ENCODE results near the gene PIGR. TPM values are rescaled to one million over a fixed set of nuclear protein-coding genes. Genes with fewer than 3 reads are reported as not detected.
A peak's percentile ranks its signal among the peaks of the same experiment; 100 is the strongest.

The PIGR gene
- total RNA-seq, 1 donor = not detected

DNA sequence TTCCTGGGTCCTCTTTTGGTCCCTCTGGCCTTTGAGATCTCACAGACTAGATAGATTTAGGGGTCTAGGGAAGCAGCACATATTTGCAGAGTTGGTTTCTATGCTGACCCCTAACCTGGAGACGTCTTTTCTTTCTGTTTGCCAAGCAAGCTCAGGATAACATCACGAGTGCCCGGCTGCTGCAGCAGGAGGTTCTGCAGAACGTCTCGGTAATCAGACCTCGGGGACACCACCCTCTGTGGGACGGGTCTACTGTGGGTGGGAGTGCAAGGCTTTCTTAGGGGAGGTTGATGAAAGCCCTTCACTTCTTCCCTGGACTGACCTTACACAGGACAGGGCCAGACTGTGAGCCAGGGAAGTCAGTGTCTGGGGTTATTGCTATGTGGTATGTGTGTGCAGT lies 46.1 kb downstream of the PIGR start:
- no peak for DNase-seq (ENCODE audit: low read depth)
- no peak overlapping the region for H3K4me3 ChIP-seq (ENCODE audit: low read depth, low read length)
- TF ChIP-seq, protein P1, sequence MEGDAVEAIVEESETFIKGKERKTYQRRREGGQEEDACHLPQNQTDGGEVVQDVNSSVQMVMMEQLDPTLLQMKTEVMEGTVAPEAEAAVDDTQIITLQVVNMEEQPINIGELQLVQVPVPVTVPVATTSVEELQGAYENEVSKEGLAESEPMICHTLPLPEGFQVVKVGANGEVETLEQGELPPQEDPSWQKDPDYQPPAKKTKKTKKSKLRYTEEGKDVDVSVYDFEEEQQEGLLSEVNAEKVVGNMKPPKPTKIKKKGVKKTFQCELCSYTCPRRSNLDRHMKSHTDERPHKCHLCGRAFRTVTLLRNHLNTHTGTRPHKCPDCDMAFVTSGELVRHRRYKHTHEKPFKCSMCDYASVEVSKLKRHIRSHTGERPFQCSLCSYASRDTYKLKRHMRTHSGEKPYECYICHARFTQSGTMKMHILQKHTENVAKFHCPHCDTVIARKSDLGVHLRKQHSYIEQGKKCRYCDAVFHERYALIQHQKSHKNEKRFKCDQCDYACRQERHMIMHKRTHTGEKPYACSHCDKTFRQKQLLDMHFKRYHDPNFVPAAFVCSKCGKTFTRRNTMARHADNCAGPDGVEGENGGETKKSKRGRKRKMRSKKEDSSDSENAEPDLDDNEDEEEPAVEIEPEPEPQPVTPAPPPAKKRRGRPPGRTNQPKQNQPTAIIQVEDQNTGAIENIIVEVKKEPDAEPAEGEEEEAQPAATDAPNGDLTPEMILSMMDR (IDR thresholded peaks at IDR 0.05; ENCODE audit: insufficient read depth, low read depth, low read length) = no peak

DNA sequence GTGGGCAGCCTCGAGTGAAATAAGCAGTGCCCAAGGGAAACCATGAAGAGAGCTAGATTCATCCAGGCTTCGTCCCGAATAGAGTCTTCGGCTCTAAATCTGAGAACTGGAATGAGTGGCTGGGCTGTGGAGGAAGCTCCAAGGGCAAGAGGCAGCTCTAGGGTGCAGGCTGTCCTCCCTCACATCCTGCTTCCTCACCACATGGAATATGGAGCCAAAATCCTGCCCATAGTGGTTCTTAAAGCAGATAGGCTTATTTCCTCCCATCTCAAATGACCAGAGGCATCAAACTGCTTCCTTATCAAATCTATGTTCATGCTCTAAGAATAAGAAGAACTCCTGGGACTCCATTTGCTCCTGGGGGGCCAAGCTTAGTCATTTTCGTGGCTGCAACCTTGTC lies 46.5 kb downstream of the PIGR start:
- H3K4me3 ChIP-seq (ENCODE audit: low read depth, low read length) = no peak overlapping the region
- TF ChIP-seq, protein P1 (IDR thresholded peaks at IDR 0.05; ENCODE audit: insufficient read depth, low read depth, low read length) = no peak
- DNase-seq (ENCODE audit: low read depth) = no peak

DNA sequence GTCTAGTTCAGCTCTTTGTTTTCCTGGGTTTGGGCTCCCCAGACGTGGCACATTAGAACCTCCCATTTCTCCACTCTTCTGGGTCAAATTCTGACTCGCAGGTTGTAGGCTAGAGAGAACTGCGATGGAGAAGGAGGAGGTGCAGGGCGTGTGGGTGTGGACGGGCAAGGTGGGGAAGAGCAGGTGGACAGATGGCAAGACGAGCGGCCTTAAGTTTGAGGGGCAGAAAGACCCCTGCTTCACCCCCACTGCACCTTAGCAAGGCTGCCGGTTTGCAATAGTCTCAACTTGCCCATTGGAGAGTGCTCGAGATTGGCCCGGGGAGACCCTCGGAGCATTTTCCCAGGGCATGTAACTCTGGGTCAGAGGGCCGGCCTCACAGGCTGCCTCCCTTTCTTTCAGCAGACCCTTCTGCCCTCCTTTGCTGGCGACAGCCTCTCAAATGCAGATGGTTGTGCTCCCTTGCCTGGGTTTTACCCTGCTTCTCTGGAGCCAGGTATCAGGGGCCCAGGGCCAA lies 47.3 kb downstream of the PIGR start:
- TF ChIP-seq, protein P1 (IDR thresholded peaks at IDR 0.05; ENCODE audit: insufficient read depth, low read depth, low read length) = no peak
- no peak for DNase-seq (ENCODE audit: low read depth)
- H3K4me3 ChIP-seq (ENCODE audit: low read depth, low read length) = no peak overlapping the region

DNA sequence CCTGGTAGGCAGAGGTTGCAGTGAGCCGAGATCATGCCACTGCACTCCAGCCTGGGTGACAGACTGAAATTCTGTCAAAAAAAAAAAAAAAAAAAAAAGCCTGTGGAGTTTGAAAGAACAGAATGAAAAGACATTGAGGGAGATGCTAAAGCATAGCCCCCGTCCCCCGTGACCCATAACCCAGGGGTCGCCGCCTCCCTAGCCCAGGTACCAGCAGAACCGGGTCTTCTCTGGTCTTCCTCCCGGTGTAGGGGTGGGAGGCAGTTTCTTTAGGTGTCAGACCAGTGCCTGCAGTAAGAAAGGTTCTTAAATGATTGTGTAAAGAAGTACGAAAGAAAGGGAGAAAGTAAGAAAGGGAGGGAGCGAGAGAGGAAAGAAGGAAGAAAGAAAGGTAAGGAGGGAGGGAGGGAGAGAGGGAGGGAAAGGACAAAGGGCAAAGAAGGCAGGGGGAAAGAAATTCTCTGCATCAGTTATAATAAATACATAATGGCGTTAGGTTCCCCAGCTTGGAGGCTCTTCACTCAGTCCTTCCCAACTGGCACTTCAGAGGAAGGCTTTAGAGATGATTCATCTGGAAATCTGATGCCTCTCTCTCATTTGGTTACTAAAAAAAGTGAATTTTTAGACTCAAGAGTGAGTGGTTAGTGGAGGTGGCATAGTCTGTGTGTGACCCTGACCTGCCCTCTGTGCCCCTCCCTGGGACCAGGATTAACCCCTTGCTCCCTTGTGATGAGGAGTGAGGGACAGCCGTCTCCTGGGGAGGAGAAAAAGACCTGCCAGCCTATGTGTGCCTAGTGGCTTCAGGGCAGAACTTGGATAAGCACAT lies 48.0 kb downstream of the PIGR start:
- TF ChIP-seq, protein P1 (IDR thresholded peaks at IDR 0.05; ENCODE audit: insufficient read depth, low read depth, low read length) = no peak
- no peak overlapping the region for H3K4me3 ChIP-seq (ENCODE audit: low read depth, low read length)
- peak; percentile 61 for DNase-seq (ENCODE audit: low read depth)

DNA sequence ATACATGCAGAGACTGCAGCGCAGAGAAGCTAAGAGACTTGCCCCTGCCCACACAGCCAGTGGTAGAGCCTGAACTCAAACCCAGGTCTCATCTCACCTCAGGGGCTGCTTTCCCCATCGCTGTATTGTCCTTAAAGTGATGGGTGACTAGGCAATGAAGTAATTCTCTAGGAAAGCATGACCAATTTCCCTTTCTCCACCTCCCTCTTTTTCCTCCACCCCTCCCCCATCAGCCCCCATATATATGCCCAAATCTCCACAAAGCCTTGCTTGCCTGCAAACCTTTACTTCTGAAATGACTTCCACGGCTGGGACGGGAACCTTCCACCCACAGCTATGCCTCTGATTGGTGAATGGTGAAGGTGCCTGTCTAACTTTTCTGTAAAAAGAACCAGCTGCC lies 49.1 kb downstream of the PIGR start, which contains the start of gene IL24:
Gene IL24 (plus strand): TSS at position 269 of the 400 bp plus-strand sequence. CDS start 390 bp downstream, outside the sequence.
- DNase-seq (ENCODE audit: low read depth) = no peak
- TF ChIP-seq, protein P1 (IDR thresholded peaks at IDR 0.05; ENCODE audit: insufficient read depth, low read depth, low read length) = no peak
- no peak within 1 kb of the TSS for H3K4me3 ChIP-seq (ENCODE audit: low read depth, low read length)

DNA sequence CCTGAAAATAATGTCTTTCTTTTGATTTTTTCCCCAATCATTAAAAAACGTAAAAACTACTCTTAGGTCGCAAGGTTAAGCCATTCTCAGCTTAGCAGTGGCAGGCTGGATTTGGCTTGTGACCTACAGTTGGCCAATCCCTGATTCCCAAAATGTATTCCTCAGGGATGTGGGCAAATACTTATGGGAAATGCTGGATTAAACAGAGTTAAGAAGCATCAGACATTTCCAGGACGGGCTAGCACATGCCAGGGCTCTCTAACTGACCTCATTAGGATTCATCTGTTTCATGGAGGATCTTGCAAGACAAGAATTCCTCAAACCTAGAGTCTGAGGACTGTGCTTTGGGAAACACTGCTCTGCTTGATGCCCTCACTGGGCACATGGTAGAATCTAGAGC lies 50.0 kb downstream of the PIGR start:
- TF ChIP-seq, protein P1 (IDR thresholded peaks at IDR 0.05; ENCODE audit: insufficient read depth, low read depth, low read length) = no peak
- no peak overlapping the region for H3K4me3 ChIP-seq (ENCODE audit: low read depth, low read length)
- DNase-seq (ENCODE audit: low read depth) = peak; percentile 95

Measured in fibroblast of villous mesenchyme (primary cell).